ENCODE data around the gene ZNF592.

DNA sequence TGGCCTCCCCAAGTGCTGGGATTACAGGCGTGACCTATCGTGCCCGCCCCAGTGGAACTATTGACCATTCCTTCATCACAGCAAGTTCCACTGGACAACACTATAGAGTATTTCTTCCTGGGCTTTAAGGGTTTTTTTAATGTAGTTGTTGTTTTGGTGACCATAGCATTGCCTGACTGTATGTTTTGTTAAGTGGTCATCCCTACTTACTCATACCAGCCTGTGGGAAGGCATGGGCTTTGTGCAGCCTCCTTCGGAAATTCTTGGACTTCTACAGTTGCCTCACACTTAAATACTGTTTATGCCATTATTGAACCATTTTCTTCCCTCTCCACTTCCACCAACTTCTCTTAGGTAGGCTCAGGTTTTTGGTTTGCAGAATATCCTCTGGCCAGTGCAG, 48.8 kb downstream of the ZNF592 start:
- TF ChIP-seq POLR2A (IDR thresholded peaks at IDR 0.05; ENCODE audit: low read depth, low read length) (no peak), TAF1 (IDR thresholded peaks at IDR 0.05; ENCODE audit: borderline replicate concordance, low read depth, low read length) (no peak), POLR2AphosphoS5 (IDR thresholded peaks at IDR 0.05; ENCODE audit: low read depth, low read length) (no peak)

Measured in GM12892 (cell line).